GM12891 (cell line): ENCODE measurements around the gene ATP5MC2.
"Not testable (repeated sequence)": the region's sequence is repeated elsewhere in the genome, so short reads cannot be mapped to it uniquely, and the experiment has no call there.

Experiments
- DNase-seq: peaks from one replicate; pipeline ENCODE4 v3.0.0; 2011; ENCODE audit warnings: low spot score; ENCODE audit not compliant: insufficient read length
- FAIRE-seq: peaks from 2 replicates; lab custom pipeline; 2011; peaks lifted over from hg19 to GRCh38; lab: Jason Lieb, UNC
- PAX5 ChIP-seq: IDR thresholded peaks from 2 replicates; pipeline ENCODE4 v1.6.1; 2011; ENCODE audit warnings: low read length, moderate library complexity, mild to moderate bottlenecking; ENCODE audit not compliant: insufficient read depth, severe bottlenecking
- POLR2A ChIP-seq: IDR thresholded peaks from 2 replicates; pipeline ENCODE4 v1.6.1; 2011; ENCODE audit warnings: low read depth, low read length, control low read depth
- POLR2AphosphoS5 ChIP-seq: IDR thresholded peaks from 2 replicates; pipeline ENCODE4 v1.6.1; 2011; ENCODE audit warnings: low read depth, low read length, control low read depth
- POU2F2 ChIP-seq: IDR thresholded peaks from 2 replicates; pipeline ENCODE4 v1.6.1; 2011; ENCODE audit warnings: low read depth, mild to moderate bottlenecking, control low read depth, low read length, moderate library complexity
- SPI1 ChIP-seq: IDR thresholded peaks from 2 replicates; pipeline ENCODE4 v1.6.1; 2011; ENCODE audit warnings: low read depth, low read length, control low read depth
- TAF1 ChIP-seq: IDR thresholded peaks from 2 replicates; pipeline ENCODE4 v1.6.1; 2011; ENCODE audit warnings: low read depth, low read length, control low read depth

The ATP5MC2 gene

DNA sequence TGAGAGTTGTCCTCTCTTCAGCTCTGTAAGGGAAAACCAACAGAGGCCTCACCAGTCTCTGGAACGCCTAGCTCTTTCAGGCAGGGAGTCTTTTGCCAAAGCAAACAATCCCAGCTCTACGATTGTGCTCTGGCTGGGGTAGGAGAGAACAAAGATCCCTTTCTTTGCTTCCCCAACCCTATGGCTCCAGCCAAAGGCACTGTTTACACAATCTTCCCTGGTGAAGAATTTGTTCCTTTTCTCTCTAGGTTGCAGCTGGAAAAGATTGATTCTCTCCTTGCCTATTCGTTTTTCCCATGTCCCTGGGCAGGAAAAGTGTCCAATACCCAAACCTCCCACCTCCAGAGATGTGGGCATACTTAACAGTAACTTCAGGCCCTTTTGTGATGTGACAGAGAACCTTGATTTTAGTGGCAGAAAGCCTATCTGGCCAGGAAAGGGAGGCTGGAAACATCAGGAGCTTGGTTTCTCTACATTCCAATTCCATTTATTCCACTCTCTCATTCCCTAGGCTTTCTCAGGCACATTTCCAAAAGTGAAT, 16.8 kb downstream of the ATP5MC2 start:
- TF ChIP-seq PAX5 (no peak), TAF1 (no peak), SPI1 (no peak), POLR2AphosphoS5 (no peak), POU2F2 (no peak), POLR2A (no peak)
- no peak for FAIRE-seq
- no peak for DNase-seq

DNA sequence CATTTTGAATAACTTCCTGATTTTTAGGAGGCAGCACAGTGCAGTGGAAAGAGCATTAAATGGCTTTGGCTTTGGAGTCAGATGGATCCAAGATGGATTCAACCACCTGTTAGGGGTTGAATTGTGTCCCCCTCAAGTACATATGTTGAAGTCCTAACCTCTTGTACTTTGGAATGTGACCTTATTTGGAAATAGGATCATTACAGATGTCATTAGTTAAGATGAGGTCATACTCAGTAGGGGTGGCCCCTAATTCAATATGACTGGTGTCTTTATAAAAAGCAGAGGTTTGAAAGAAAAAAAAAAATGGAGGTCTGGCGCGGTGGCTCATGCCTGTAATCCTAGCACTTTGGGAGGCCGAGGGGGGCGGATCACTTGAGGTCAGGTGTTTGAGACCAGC, 18.8 kb downstream of the ATP5MC2 start:
- no peak for TF ChIP-seq TAF1
- no peak for TF ChIP-seq SPI1
- no peak for TF ChIP-seq PAX5
- TF ChIP-seq POU2F2 = no peak
- no peak for TF ChIP-seq POLR2AphosphoS5
- no peak for TF ChIP-seq POLR2A
- FAIRE-seq (no peak), DNase-seq (no peak)

DNA sequence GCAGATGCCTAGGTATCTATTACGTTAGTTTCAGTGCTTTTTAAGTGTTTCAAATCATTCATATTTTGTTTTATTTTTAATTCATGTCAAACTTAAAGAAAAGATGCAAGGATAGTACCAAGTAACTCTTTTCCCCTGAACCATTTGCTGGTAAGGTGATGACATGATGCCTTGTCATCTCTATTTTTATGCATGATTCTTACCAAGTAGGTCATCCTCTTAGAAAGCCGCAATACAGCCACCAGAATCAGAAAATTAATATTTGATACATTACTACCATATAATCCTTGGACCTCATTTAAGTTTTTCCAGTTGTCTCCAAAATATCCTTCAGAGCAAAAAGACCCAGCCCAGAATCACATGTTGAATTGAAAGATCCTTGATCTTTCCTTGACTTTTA, 22.3 kb downstream of the ATP5MC2 start:
- FAIRE-seq = no peak
- TF ChIP-seq TAF1 = no peak
- no peak for DNase-seq

DNA sequence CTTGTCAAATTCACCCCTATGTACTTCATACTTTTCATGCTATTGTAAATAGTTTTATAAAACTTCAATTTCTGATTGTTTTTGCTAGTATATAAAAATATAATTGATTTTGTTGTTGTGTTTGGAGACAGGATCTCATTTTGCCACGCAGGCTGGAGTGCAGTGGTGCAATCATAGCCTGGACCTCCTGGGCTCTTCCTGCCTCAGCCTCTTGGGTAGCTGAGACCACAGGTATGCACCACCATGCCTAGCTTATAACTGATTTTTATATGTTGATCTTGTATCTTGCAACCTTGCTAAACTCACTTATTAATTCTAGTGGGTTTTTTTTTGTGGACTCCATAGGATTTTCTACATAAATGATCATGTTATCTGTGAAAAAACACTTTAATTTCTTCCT, 23.5 kb downstream of the ATP5MC2 start:
- DNase-seq (no peak), FAIRE-seq (no peak)
- TF ChIP-seq POU2F2 (no peak), TAF1 (no peak), POLR2AphosphoS5 (no peak), POLR2A (no peak), SPI1 (no peak), PAX5 (no peak)

DNA sequence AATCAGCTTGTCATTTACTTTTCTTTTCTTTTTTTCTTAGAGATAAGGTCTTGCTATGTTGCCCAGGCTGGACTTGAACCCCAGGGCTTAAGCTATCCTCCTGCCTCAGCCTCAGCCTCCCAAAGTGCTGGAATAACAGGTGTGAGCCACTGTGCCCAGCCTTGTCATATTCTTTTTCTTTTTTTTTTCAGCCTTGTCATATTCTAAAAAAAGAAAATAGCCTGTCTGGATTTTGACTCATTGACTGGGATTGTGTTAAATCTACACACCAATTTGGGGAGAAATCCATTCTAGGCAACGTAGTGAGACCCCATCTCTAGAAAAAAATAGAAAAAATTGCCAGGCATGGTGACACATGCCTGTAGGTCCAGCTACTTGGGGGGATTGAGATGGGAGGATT, 24.1 kb downstream of the ATP5MC2 start:
- TF ChIP-seq POLR2AphosphoS5 = no peak
- no peak for TF ChIP-seq SPI1
- no peak for TF ChIP-seq POLR2A
- TF ChIP-seq PAX5 = no peak
- DNase-seq (no peak), FAIRE-seq (no peak)

DNA sequence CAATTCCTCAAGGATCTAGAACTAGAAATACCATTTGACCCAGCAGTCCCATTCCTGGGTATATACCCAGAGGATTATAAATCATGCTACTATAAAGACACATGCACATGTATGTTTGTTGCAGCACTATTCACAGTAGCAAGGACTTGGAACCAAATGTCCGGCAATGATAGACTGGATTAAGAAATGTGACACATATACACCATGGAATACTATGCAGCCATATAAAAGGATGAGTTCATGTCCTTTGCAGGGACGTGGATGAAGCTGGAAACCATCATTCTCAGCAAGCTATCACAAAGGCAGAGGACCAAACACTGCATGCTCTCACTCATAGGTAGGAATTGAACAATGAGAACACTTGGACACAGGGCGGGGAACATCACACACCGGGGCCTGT, 29.6 kb downstream of the ATP5MC2 start:
- not testable (repeated sequence) for DNase-seq, FAIRE-seq

DNA sequence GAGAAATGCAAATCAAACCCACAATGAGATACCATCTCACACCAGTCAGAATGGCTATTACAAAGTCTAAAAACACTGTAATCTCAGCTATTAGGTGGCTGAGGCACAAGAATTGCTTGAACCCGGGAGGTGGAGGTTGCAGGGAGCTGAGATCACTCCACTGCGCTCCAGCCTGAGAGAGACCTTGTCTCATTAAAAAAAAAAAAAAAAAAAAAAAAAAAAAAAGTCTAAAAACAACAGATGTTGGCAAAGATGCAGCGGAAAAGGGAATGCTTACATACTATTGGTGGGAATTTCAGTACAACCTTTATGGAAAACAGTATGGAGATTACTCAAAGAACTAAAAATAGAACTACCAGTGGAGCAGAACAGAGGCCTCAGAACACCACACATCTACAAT, 30.7 kb downstream of the ATP5MC2 start:
- DNase-seq (no peak), FAIRE-seq (no peak)
- TF ChIP-seq POLR2AphosphoS5 = no peak

DNA sequence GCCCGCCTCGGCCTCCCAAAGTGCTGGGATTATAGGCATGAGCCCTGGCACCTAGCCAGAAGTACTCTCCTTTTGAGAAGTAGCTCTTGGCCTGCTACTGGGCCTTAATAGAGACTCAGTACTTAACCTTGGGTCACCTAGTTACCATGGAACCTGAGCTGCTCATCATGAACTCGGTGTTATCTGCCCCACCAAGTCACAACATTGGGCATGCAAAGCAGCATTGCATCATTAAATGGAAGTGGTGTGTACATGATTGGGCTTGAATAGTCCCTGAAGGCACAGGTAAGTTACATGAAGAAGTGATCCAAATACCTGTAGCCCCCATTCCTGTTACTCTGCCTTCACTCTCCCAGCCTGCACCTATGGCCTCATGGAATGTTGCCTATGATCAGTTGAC, 31.8 kb downstream of the ATP5MC2 start:
- DNase-seq (no peak), FAIRE-seq (no peak)
- TF ChIP-seq POU2F2 (no peak), SPI1 (no peak), POLR2A (no peak), TAF1 (no peak), PAX5 (no peak), POLR2AphosphoS5 (no peak)

DNA sequence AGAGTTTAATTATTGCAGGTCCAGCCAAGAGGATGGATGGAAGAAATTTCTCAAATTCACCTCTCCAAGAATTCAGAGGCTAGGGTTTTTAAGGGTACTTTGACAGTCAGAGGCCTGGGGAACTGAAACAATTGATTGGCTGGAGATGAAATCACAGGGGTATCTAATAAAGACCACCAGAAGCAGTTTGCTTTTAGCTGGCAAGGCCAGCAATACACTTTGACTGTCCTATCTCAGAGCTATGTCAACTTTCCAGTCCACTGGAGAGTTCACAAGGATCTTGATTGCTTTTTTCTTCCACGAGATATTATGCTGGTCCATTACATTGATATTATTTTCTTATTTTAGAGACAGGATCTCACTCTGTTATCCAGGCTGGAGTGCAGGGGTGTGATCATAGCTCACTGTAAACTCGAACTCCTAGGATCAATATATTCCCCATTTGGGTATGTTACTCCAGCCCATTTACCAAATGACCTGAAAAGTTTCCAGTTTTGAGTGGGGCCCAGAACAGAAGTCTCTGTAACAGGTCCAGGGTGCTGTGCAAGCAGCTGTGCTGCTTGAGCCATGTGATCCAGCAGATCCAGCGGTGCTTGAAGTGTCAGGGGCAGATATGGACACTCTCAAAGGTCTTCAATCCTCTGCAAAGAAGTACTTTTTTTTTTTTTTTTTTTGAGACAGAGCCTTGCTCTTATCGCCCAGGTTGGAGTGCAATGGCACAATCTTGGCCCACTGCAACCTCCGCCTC, 32.5 kb downstream of the ATP5MC2 start:
- TF ChIP-seq PAX5 (no peak), TAF1 (no peak), POLR2A (no peak), POLR2AphosphoS5 (no peak), SPI1 (no peak), POU2F2 (no peak)
- no peak for FAIRE-seq

DNA sequence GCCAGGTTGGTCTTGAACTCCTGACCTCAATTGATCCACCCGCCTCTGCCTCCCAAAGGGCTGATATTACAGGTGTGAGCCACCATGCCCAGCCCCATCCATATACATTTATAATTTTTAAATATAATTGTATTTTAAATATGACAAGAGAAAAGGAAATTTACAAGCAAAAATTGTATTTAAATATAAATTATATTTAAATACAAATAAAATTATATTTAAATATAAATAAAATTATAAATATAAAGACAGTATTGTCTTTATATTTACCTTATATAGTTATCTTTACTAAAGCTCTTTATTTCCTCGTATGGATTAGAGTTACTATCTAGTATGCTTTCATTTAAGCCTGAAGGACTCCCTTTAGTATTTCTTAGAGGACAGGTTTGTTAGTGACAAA, 37.8 kb downstream of the ATP5MC2 start:
- no peak for TF ChIP-seq TAF1
- TF ChIP-seq POLR2A = no peak
- no peak for TF ChIP-seq PAX5
- no peak for TF ChIP-seq SPI1
- TF ChIP-seq POU2F2 = no peak
- no peak for TF ChIP-seq POLR2AphosphoS5
- DNase-seq (no peak), FAIRE-seq (no peak)

More for the DNA sequence above, 32.5 kb downstream of the ATP5MC2 start:
- DNase-seq = no peak
